Caco-2 (cell line): ENCODE measurements around the gene NABP2. TPM values are rescaled to one million over a fixed set of nuclear protein-coding genes. Genes with fewer than 3 reads are reported as not detected.

Source experiments
- BruUV-seq: library from RNA; stranded (reverse); fragments of 400-500 nt; replicated peaks from 2 replicates; lab custom pipeline; 2021; lab: Mats Ljungman, UMichigan
- CTCF ChIA-PET: fragments of 300-600 bp; sonication (Branson Sonifier 250); formaldehyde crosslinking; loops from one replicate; lab custom pipeline; 2022; ENCODE audit warnings: antibody characterized with exemption; lab: Charles Lee
- POLR2A ChIA-PET: fragments of 300-600 bp; sonication (Branson Sonifier 250); formaldehyde crosslinking; loops from one replicate; lab custom pipeline; 2022; ENCODE audit warnings: antibody characterized with exemption; lab: Charles Lee
- DNase-seq, 2 experiments: peaks; one replicate each; pipeline versions ENCODE4 v3.0.0 to v3.0.0-alpha.2; 2020 to 2022
- H3K27me3 ChIP-seq: replicated peaks from 2 replicates; pipeline ENCODE4 v1.6.0; 2011; ENCODE audit warnings: low read length; ENCODE audit not compliant: control insufficient read depth, insufficient read depth
- H3K36me3 ChIP-seq: 2 replicates; pipeline ENCODE4 v1.5.1; 2011; ENCODE audit warnings: low read length; ENCODE audit not compliant: control insufficient read depth, insufficient read depth
- H3K4me1 ChIP-seq: fragments of 250-450 bp; sonication (Bioruptor Pico); 2 replicates; pipeline ENCODE4 v1.5.1; 2020; ENCODE audit warnings: mild to moderate bottlenecking
- H3K4me3 ChIP-seq: 2 replicates; pipeline ENCODE4 v1.5.1; 2011; ENCODE audit warnings: low read depth, mild to moderate bottlenecking, control low read depth, low read length
- H3K9me3 ChIP-seq: fragments of 250-450 bp; sonication (Bioruptor Pico); 2 replicates; pipeline ENCODE4 v1.5.1; 2020; ENCODE audit warnings: mild to moderate bottlenecking, moderate library complexity
- H3K27ac Mint-ChIP-seq: one replicate; pipeline ENCODE4 v1.8.0; 2022; ENCODE audit warnings: mixed read lengths; ENCODE audit not compliant: unreplicated experiment
- H3K27me3 Mint-ChIP-seq: one replicate; pipeline ENCODE4 v1.8.0; 2022; ENCODE audit warnings: mixed read lengths; ENCODE audit not compliant: insufficient read depth, unreplicated experiment
- H3K36me3 Mint-ChIP-seq: one replicate; pipeline ENCODE4 v1.8.0; 2022; ENCODE audit warnings: mild to moderate bottlenecking, mixed read lengths; ENCODE audit not compliant: insufficient read depth, unreplicated experiment
- H3K4me1 Mint-ChIP-seq: one replicate; pipeline ENCODE4 v1.8.0; 2022; ENCODE audit warnings: low read depth, mixed read lengths; ENCODE audit not compliant: unreplicated experiment
- H3K4me3 Mint-ChIP-seq: one replicate; pipeline ENCODE4 v1.8.0; 2022; ENCODE audit warnings: mild to moderate bottlenecking, moderate library complexity, mixed read lengths; ENCODE audit not compliant: unreplicated experiment
- H3K9me3 Mint-ChIP-seq: one replicate; pipeline ENCODE4 v1.8.0; 2022; ENCODE audit warnings: mixed read lengths; ENCODE audit not compliant: unreplicated experiment
- intact Hi-C: fragments of 100-400 bp; cut with micrococcal nuclease; formaldehyde crosslinking; loops from one replicate; pipeline ENCODE4 v1.10.0; 2022; ENCODE audit not compliant: unreplicated experiment
- total RNA-seq: library from RNA; stranded (reverse); gene quantifications from 2 replicates; pipeline ENCODE4 v1.2.3, GENCODE V29; 2022
- TF ChIP-seq, protein P1 (sequence below), 2 experiments: fragments of 200-600 bp in 1 of 2; IDR thresholded peaks; 1 replicate in 1 of 2; 2 replicates in 1 of 2; pipeline versions ENCODE4 v1.5.1 to v1.8.0; 2011 to 2022; ENCODE audit warnings: antibody characterized with exemption in 1 of 2, control low read depth in 1 of 2, inconsistent platforms in 1 of 2, low read depth in 1 of 2, low read length in 1 of 2, mild to moderate bottlenecking in 1 of 2, moderate library complexity in 1 of 2; ENCODE audit not compliant: insufficient read depth in 1 of 2, severe bottlenecking in 1 of 2, unreplicated experiment in 1 of 2

Gene NABP2
- total RNA-seq, 1 experiment from 2014 or later: 32.1 TPM

DNA sequence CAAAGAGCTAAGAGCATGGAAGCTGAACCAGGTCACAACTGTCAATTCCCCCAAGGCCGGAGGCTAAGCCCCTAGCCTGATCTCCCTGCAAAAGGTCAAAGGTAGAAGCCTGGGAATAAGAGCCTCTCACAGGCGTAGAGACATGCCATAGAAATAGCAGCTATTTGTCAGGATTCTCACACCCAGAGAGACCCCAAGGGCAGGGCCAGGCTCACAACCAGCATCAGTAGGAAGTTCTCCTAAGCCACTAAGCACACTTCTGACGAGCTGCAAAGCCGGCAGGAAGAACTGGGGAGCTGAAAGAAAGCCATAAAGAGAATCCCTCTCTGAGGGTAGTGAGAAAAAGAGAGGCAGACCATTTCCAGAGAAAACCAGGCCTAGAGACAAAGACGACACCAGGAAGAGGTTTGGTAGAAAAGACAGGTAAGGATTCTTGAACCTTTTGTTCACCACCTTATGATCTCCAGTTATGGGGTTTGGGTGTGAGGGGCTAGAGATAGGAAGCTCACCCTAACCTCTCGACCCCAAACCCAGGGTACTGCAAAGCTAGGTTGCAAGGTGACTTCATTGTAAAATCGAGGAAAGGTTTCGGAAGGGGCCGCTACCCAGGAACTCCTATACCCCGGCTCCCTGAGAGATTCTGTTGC lies 35.9 kb upstream of the NABP2 start:
- no TSS peak for BruUV-seq
- intact Hi-C loops: loop anchor here (2.0 kb wide), 1 partner anchor 61 kb away; no protein-coding TSS in a partner anchor
- peaks cover 3% of the 10 kb centered on the region for H3K27me3 Mint-ChIP-seq

DNA sequence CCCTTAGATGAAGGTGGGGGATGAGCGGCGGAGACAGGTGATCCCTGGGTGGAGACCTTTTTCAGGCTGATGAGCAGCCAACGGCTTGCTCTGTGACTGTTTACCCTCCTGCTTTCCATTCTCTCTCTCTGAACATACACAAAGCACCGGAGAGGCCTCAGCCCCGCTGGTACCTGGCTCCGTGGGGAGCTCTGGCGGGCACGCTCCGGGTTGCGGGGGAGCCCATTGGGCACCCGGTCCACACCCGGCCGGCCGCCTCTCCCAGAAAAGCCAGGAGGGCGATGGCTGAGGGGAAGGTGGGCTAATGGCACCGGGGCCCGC lies 35.4 kb upstream of the NABP2 start:
- Histone ChIP-seq H3K4me3 (peak overlapping the region; percentile 49), H3K4me1 (peaks cover 19% of the 10 kb centered on the region), H3K27me3 (no peaks in the 10 kb centered on the region), H3K9me3 (no peaks in the 10 kb centered on the region), H3K36me3 (peaks cover 3% of the 10 kb centered on the region)
- H3K27me3 Mint-ChIP-seq: peaks cover 3% of the 10 kb centered on the region
- no TSS peak for BruUV-seq
- H3K4me3 Mint-ChIP-seq: peak overlapping the region; percentile 97
- POLR2A ChIA-PET: interaction anchor here (0.9 to 2.3 kb wide), 9 partner anchors 30 to 127 kb away, joined by 3 to 20 read pairs (median 7); partner anchors contain the start of genes CNPY2, COQ10A, ESYT1 and MYL6
- H3K27ac Mint-ChIP-seq: peak overlapping the region; percentile 81
- TF ChIP-seq, protein P1, sequence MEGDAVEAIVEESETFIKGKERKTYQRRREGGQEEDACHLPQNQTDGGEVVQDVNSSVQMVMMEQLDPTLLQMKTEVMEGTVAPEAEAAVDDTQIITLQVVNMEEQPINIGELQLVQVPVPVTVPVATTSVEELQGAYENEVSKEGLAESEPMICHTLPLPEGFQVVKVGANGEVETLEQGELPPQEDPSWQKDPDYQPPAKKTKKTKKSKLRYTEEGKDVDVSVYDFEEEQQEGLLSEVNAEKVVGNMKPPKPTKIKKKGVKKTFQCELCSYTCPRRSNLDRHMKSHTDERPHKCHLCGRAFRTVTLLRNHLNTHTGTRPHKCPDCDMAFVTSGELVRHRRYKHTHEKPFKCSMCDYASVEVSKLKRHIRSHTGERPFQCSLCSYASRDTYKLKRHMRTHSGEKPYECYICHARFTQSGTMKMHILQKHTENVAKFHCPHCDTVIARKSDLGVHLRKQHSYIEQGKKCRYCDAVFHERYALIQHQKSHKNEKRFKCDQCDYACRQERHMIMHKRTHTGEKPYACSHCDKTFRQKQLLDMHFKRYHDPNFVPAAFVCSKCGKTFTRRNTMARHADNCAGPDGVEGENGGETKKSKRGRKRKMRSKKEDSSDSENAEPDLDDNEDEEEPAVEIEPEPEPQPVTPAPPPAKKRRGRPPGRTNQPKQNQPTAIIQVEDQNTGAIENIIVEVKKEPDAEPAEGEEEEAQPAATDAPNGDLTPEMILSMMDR (IDR thresholded peaks at IDR 0.05; ENCODE audit: insufficient read depth in 1 of 2, low read depth in 1 of 2, low read length in 1 of 2, severe bottlenecking in 1 of 2, unreplicated experiment in 1 of 2): no peak
- CTCF ChIA-PET: interaction anchor here (0.5 to 3.8 kb wide), 15 partner anchors 8 to 450 kb away, joined by 3 to 99 read pairs (median 7); partner anchors contain the start of genes ANKRD52, CNPY2, ESYT1 and MYL6
- H3K4me1 Mint-ChIP-seq: peaks cover 26% of the 10 kb centered on the region
- no peak for DNase-seq
- peaks cover 53% of the 10 kb centered on the region for H3K36me3 Mint-ChIP-seq
- H3K9me3 Mint-ChIP-seq: no peaks in the 10 kb centered on the region
- intact Hi-C loops: loop anchor here (1.0 to 2.0 kb wide), 2 partner anchors 29 to 62 kb away; no protein-coding TSS in a partner anchor

More for the DNA sequence above, 35.9 kb upstream of the NABP2 start:
- Histone ChIP-seq H3K27me3 (no peaks in the 10 kb centered on the region), H3K36me3 (peaks cover 3% of the 10 kb centered on the region), H3K4me3 (peak overlapping the region; percentile 49), H3K4me1 (peaks cover 17% of the 10 kb centered on the region), H3K9me3 (no peaks in the 10 kb centered on the region)
- H3K36me3 Mint-ChIP-seq: peaks cover 53% of the 10 kb centered on the region
- peaks cover 26% of the 10 kb centered on the region for H3K4me1 Mint-ChIP-seq
- DNase-seq: no peak
- H3K4me3 Mint-ChIP-seq: peak overlapping the region; percentile 97
- no peaks in the 10 kb centered on the region for H3K9me3 Mint-ChIP-seq
- peak overlapping the region; percentile 81 for H3K27ac Mint-ChIP-seq
- ChIA-PET CTCF (interaction anchor here (0.5 to 3.8 kb wide), 8 partner anchors 36 to 1863 kb away, joined by 3 to 99 read pairs (median 12); partner anchors contain the start of genes ANKRD52, COPZ1, ESYT1 and MYL6B), POLR2A (interaction anchor here (0.9 to 1.8 kb wide), 4 partner anchors 30 to 84 kb away, joined by 3 to 20 read pairs (median 5); partner anchors contain the start of genes MYL6, PA2G4, RNF41 and ZC3H10)
- TF ChIP-seq, protein P1 (IDR thresholded peaks at IDR 0.05; ENCODE audit: insufficient read depth in 1 of 2, low read depth in 1 of 2, low read length in 1 of 2, severe bottlenecking in 1 of 2, unreplicated experiment in 1 of 2): no peak
